ENCODE results near the gene CPLX1.

Gene CPLX1

DNA sequence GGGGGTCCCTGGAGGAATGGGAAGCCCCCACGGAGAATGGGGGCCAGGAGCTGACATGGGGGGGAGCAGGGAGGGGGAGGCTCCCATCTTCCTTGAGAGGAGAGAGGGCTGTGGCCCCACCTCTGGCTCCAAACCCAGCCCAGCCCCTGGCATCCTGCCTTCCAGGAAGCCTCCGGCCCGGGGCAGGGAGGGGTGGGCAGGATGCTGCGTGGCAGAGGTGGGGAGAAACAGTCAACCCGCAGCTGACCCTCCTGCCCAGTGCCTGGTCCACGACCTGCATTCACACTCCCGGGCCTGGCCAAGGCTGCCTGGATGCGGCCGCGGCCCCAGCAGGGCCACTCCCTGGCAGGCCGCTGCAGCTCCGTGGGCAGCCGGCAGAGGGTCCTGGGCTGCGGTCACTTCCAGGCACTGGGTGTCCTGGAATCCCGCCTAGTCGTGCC is 39.0 kb downstream of the CPLX1 start:
- no peak overlapping the region for H3K4me2 ChIP-seq
- H3K4me3 ChIP-seq (IDR thresholded peaks at IDR 0.05; ENCODE audit: insufficient read depth, low read depth, low read length), result no peak overlapping the region
- H3K27ac ChIP-seq, result no peak overlapping the region
- TF ChIP-seq, protein P1, sequence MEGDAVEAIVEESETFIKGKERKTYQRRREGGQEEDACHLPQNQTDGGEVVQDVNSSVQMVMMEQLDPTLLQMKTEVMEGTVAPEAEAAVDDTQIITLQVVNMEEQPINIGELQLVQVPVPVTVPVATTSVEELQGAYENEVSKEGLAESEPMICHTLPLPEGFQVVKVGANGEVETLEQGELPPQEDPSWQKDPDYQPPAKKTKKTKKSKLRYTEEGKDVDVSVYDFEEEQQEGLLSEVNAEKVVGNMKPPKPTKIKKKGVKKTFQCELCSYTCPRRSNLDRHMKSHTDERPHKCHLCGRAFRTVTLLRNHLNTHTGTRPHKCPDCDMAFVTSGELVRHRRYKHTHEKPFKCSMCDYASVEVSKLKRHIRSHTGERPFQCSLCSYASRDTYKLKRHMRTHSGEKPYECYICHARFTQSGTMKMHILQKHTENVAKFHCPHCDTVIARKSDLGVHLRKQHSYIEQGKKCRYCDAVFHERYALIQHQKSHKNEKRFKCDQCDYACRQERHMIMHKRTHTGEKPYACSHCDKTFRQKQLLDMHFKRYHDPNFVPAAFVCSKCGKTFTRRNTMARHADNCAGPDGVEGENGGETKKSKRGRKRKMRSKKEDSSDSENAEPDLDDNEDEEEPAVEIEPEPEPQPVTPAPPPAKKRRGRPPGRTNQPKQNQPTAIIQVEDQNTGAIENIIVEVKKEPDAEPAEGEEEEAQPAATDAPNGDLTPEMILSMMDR (conservative IDR thresholded peaks at IDR 0.05; ENCODE audit: low read depth, low read length), result no peak
- no peaks in the 10 kb centered on the region for H4K20me1 ChIP-seq (ENCODE audit: insufficient read depth)
- no peak overlapping the region for H3K9ac ChIP-seq
- no peaks in the 10 kb centered on the region for H3K4me1 ChIP-seq (ENCODE audit: low read depth, poor library complexity, severe bottlenecking)
- H3K79me2 ChIP-seq (ENCODE audit: insufficient read depth, low read depth), result no peaks in the 10 kb centered on the region
- H2AFZ ChIP-seq (ENCODE audit: low read depth), result no peak overlapping the region
- H3K27me3 ChIP-seq (ENCODE audit: insufficient read depth, low read depth), result no peaks in the 10 kb centered on the region
- H3K36me3 ChIP-seq (ENCODE audit: insufficient read depth), result no peaks in the 10 kb centered on the region

DNA sequence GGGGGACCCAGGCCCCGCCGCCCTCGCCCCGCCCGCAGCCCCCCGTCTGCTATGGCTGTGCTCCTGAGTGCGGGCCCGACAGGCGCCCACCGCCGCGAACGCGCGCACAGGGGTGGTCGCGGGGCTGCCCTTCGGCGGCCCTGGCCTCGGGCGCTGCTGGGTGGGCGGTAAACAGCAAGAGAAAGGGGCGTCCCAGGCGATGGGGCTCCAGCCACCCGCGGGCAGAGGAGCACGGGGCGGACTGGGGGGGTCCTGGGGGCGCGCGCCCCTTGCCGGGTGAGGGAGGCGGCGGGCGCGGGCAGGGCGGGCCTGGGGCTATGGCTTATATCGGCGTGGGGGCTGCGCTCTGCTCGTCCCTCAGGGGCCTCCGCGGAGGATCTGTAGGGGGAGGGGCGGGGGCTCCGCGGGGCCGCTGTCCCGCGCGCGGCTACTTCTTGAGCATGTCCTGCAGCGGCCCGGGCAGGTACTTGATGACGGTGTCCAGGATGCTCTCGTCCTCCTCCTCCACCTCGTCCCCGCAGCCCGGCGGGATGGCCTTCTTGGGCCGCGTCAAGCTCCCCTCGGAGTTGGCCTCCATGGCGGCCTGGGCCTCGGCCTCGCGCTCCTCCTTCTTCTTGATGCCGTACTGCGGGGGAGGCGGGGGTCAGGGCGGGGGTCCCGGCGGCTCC is 39.7 kb downstream of the CPLX1 start:
- Histone ChIP-seq H3K27ac (no peak overlapping the region), H3K4me2 (no peak overlapping the region), H3K27me3 (ENCODE audit: insufficient read depth, low read depth) (no peaks in the 10 kb centered on the region), H3K4me1 (ENCODE audit: low read depth, poor library complexity, severe bottlenecking) (no peaks in the 10 kb centered on the region), H2AFZ (ENCODE audit: low read depth) (no peak overlapping the region), H3K4me3 (IDR thresholded peaks at IDR 0.05; ENCODE audit: insufficient read depth, low read depth, low read length) (no peak overlapping the region), H4K20me1 (ENCODE audit: insufficient read depth) (no peaks in the 10 kb centered on the region), H3K9ac (no peak overlapping the region), H3K79me2 (ENCODE audit: insufficient read depth, low read depth) (peaks cover 4% of the 10 kb centered on the region; the same call in 1 of the 2 replicates), H3K36me3 (ENCODE audit: insufficient read depth) (no peaks in the 10 kb centered on the region)
- TF ChIP-seq, protein P1 (conservative IDR thresholded peaks at IDR 0.05; ENCODE audit: low read depth, low read length), result no peak

DNA sequence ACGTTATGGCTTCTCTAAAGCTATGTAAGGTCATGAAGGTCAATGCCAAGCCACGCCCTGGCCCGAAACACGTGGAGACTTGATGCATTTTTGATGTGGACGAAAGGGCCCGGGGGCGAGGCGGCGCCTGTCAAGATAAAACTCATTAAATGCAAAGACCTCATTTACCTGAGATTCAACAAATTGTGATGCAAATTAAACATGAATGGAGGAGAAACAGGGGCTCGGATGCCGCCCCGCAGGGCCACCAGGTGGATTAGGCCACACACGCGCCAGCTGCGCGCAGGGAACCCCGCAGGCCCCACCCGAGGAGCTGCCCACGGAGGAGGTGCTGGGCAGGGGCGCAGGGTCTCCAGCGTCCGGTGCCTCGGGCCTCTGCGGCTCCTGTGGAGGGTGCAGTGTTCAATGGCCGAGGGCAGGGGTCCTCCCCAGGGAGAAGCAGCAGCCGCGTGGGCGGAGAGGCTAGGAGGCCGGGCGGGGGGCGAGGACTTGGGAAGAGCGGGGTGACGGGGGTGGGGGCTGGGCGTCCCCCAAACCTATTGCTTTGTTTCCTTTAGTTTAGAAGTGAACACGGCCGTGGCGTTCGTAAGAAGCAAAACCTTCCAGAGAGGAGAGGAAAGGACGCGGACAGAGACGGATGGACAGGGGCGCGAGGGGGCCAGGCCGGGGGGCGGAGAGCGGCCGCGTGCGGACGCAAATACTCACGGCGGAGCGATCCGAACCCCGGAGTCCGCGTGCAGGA is 40.4 kb downstream of the CPLX1 start:
- Histone ChIP-seq H3K27ac (no peak overlapping the region), H3K9ac (no peak overlapping the region), H3K4me1 (ENCODE audit: low read depth, poor library complexity, severe bottlenecking) (no peaks in the 10 kb centered on the region), H3K27me3 (ENCODE audit: insufficient read depth, low read depth) (no peaks in the 10 kb centered on the region), H3K79me2 (ENCODE audit: insufficient read depth, low read depth) (peaks cover 11% of the 10 kb centered on the region; the same call in 1 of the 2 replicates), H3K4me3 (IDR thresholded peaks at IDR 0.05; ENCODE audit: insufficient read depth, low read depth, low read length) (no peak overlapping the region), H2AFZ (ENCODE audit: low read depth) (no peak overlapping the region), H3K36me3 (ENCODE audit: insufficient read depth) (no peaks in the 10 kb centered on the region), H4K20me1 (ENCODE audit: insufficient read depth) (no peaks in the 10 kb centered on the region), H3K4me2 (no peak overlapping the region)
- TF ChIP-seq, protein P1 (conservative IDR thresholded peaks at IDR 0.05; ENCODE audit: low read depth, low read length), result no peak

DNA sequence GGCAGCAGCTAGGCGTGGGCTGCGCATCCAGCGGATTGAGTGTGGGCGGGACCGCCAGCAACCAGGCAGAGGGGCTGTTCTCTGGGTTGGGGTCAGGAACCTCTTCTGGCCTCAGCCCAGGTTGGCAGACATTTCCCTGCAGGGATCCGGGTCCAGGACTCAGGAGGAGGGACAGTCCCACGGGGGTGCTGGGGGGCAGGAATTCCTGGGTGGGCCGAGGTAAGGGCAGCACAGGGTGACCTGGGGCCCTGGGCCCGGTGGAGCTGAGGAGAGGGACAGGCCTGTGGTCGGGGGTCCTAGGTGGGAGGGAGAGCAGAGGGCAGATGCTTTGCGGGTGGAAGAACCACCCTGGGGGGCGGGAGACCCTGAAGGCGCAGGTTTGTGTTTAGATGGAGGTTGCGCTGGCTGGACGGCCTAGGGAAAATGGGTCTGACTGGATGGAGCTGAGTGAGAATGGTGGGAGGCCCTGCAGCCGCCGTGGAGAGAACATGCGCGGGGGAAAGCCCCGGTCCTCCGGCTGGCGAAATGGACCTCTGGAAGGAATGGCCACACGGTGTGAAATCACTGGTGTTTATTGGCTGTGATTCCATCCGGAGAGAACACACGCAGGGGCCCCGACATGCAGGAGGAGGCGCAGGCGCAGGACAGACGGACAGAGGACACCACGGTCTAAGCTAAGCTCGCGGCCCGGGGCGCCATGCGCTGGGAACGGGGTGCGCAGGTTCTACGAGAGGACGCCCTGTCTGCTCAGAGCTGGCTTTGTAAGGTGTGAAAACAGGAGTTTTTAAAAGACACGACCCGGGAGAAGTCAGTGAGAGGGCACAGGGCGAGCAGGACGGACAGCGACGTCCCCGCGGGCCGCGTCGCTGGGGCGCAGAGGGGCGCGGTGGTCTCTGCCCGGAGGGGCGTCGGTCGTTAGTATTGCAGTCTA is 41.3 kb downstream of the CPLX1 start:
- Histone ChIP-seq H3K4me3 (IDR thresholded peaks at IDR 0.05; ENCODE audit: insufficient read depth, low read depth, low read length) (no peak overlapping the region), H2AFZ (ENCODE audit: low read depth) (no peak overlapping the region), H3K27me3 (ENCODE audit: insufficient read depth, low read depth) (no peaks in the 10 kb centered on the region), H3K4me1 (ENCODE audit: low read depth, poor library complexity, severe bottlenecking) (no peaks in the 10 kb centered on the region), H3K79me2 (ENCODE audit: insufficient read depth, low read depth) (peaks cover 19% of the 10 kb centered on the region; the same call in 1 of the 2 replicates), H3K27ac (no peak overlapping the region), H3K9ac (no peak overlapping the region), H4K20me1 (ENCODE audit: insufficient read depth) (no peaks in the 10 kb centered on the region), H3K4me2 (no peak overlapping the region), H3K36me3 (ENCODE audit: insufficient read depth) (no peaks in the 10 kb centered on the region)
- TF ChIP-seq, protein P1 (conservative IDR thresholded peaks at IDR 0.05; ENCODE audit: low read depth, low read length), result no peak
